Stimulated activated CD8-positive, alpha-beta memory T cell treated with anti-CD3 and anti-CD28 coated beads, Interleukin-12 subunit alpha, Interleukin-12 subunit beta, amount 100 ng/mL, for 24 hours (primary cell): ENCODE results near the gene OR52W1.
"Not testable (repeated sequence)": the region's sequence is repeated elsewhere in the genome, so short reads cannot be mapped to it uniquely, and the experiment has no call there.

ENCODE experiments used
- DNase-seq: peaks from one replicate; pipeline ENCODE4 v3.0.0-alpha.2; 2020; ENCODE audit errors: extremely low read depth

Gene OR52W1

DNA sequence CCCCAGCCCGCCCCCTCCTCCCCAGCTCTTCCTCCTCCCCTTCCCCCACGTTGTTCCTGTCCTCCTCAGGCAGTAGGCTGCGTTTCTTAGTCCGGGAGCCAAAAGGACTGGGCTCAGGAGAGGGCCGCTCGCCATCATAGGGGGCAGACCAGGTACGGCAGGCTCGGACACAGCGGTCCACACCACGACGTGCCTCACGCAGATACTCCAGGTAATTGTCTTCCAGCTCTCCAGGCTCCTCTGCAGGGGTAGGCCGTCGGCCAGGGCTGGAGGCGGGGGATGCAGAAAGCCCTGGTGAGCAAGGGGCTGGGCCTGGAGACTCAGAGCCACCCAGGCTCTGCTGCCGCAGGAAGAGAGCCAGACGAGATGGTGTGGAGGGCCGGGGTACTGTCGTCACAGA is 18.7 kb downstream of the OR52W1 start:
- no peak for DNase-seq

- no peak for DNase-seq
Observed at GRCh38 chr11:6219359-6219758, 20.3 kb downstream of the OR52W1 start.

DNA sequence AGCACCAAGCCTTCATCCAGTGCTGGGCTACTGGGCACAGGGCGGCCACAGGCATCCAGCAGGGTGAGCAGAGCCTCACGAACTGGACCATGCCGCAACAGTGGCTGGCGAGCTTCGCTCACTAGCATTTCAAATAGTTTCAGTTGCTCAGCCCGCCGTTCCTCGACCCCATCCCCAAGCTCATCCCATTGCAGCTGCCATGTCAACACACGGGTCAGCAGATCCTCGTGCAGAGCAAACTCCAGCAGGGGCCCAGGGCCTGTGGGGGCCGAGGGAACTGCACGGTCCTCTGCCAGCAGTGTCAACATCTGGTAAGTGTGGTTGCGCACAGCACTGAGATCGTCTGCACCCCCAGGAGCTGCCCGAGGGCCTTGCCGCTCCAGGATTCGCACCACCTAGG is 24.8 kb downstream of the OR52W1 start:
- no peak for DNase-seq

GRCh38 chr11:6224421-6224820 is 25.4 kb downstream of the OR52W1 start:
- no peak for DNase-seq

DNA sequence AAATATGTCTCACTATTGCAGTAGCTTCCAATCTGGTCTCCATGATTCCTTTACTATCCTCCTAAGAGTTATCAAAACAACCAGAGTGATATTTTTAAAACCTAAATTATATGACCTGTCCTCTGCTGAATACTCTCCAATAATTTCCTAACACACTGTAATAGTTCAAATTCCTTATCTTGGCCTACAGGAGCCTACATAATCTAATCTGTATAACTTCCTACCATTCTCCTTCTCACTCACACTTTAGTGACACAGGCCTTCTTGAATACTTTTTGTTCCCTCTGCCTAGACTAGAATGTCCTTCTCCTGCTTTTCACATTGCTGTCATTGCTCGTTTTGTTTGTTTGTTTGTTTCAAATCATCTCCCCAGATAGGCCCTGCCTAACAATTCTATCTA is 26.0 kb downstream of the OR52W1 start:
- DNase-seq, result no peak

GRCh38 chr11:6225896-6226295 is 26.9 kb downstream of the OR52W1 start:
- DNase-seq, result no peak

- no peak for DNase-seq
Observed at GRCh38 chr11:6228520-6228919, 29.5 kb downstream of the OR52W1 start.

- DNase-seq, result no peak
Observed at GRCh38 chr11:6229911-6230310, 30.9 kb downstream of the OR52W1 start.

DNA sequence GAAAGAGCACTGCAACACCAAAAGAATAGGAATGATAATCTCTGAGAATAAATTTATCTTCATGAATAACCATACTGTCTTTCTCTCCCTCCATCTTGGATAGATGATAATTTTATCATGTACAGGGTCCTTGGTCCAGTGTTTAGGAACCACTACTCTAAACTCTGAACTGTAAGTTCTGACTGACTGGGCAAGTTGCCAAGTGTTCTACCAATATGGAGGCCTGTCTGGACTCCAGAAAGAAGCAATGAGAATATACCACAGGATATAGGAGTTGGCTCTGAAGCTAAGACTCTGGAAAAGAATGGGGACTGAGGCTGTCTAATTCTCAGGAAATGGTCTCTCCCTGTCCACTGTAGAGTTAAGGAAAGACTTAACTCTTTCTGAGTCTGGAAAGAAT is 33.9 kb downstream of the OR52W1 start:
- DNase-seq, result no peak

DNA sequence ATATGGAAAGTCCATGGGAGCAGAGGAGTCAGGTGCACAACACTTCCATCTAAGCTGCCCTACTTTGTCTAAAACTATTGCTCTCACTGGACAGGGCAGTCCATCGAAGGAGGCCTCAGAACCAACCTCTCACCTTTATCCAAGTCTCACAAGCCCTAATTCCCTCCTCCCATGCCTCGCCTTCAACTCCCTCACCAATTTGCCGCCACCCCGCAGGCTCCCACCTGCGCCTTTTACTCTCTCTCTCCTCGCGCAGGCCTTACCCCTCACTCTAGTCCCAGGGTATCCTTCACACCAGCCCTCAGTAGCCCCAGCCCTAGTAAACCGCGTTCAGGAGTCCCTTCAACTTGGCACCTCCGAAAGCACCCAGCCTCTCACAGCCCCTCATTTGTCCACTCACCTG is 35.0 kb downstream of the OR52W1 start:
- no peak for DNase-seq

GRCh38 chr11:6234387-6235107 is 35.5 kb downstream of the OR52W1 start, which contains the start of gene FHIP1B:
Gene FHIP1B (minus strand): TSS chr11:6234636. CDS start chr11:6224516, 10,120 bp downstream.
- peak; percentile 99 for DNase-seq

DNA sequence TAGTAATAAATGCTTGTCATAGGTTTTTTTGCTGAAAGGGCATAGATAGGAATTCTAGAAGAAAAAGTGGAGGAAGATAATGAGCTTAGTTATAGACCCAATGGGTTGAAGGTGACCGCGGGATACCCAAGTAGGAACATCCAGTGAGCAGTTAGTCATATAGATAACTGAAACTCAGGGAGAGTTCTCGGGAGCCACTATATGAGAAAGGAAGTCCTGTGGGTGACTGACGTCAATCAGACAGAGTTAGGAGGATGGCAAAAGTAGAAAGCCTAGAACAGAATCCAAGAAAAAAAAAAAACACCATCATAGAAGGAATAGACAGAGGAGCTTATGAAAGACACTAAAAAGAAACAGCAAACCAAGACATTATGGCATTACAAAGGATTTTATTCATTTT is 38.2 kb downstream of the OR52W1 start:
- no peak for DNase-seq

- no peak for DNase-seq
Observed at GRCh38 chr11:6237761-6238302, 38.8 kb downstream of the OR52W1 start.

GRCh38 chr11:6238902-6239301 is 39.9 kb downstream of the OR52W1 start, which contains the start of gene CNGA4:
Gene CNGA4 (plus strand): TSS chr11:6239089. CDS start chr11:6239207, 118 bp downstream.
- DNase-seq, result no peak

- no peak for DNase-seq
Observed at GRCh38 chr11:6240139-6240538, 41.1 kb downstream of the OR52W1 start.

GRCh38 chr11:6240781-6241180 is 41.8 kb downstream of the OR52W1 start:
- DNase-seq, result no peak

- DNase-seq, result no peak
Observed at GRCh38 chr11:6241316-6241715, 42.3 kb downstream of the OR52W1 start.

- no peak for DNase-seq
Observed at GRCh38 chr11:6245536-6245935, 46.5 kb downstream of the OR52W1 start.

- DNase-seq, result no peak
Observed at GRCh38 chr11:6248248-6248647, 49.2 kb downstream of the OR52W1 start.

GRCh38 chr11:6248897-6249296 is 49.9 kb downstream of the OR52W1 start:
- DNase-seq, result not testable (repeated sequence)
